ENCODE measurements around the gene ADORA1. TPM values are rescaled to one million over a fixed set of nuclear protein-coding genes. Genes with fewer than 3 reads are reported as not detected.
A peak's percentile ranks its signal among the peaks of the same experiment; 100 is the strongest.

Gene ADORA1
- not detected for total RNA-seq

- Histone ChIP-seq H3K27me3 (replicated peaks; ENCODE audit: insufficient read depth) (no peaks in the 10 kb centered on the region), H3K4me1 (ENCODE audit: control insufficient read depth in 1 of 2, low read depth in 2 of 2) (peaks cover 16 to 27% of the 10 kb centered on the region in 2 donors), H3K27ac (no peak within 1 kb of the TSS), H3K36me3 (no peaks in the 10 kb centered on the region), H3K9me3 (no peaks in the 10 kb centered on the region), H3K4me3 (peak within 1 kb of the TSS; percentile 70)
- DNase-seq (ENCODE audit: low spot score) (no peak), ATAC-seq (ENCODE audit: insufficient number of reproducible peaks, low FRiP score, low read depth) (no peak)
- TF ChIP-seq, protein P1, sequence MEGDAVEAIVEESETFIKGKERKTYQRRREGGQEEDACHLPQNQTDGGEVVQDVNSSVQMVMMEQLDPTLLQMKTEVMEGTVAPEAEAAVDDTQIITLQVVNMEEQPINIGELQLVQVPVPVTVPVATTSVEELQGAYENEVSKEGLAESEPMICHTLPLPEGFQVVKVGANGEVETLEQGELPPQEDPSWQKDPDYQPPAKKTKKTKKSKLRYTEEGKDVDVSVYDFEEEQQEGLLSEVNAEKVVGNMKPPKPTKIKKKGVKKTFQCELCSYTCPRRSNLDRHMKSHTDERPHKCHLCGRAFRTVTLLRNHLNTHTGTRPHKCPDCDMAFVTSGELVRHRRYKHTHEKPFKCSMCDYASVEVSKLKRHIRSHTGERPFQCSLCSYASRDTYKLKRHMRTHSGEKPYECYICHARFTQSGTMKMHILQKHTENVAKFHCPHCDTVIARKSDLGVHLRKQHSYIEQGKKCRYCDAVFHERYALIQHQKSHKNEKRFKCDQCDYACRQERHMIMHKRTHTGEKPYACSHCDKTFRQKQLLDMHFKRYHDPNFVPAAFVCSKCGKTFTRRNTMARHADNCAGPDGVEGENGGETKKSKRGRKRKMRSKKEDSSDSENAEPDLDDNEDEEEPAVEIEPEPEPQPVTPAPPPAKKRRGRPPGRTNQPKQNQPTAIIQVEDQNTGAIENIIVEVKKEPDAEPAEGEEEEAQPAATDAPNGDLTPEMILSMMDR (IDR thresholded peaks at IDR 0.05), result peak; percentile 15
Observed at GRCh38 chr1:203127666-203128430, at the start of gene ADORA1. Gene ADORA1, plus strand, starts transcription at chr1:203127726. Its CDS starts 1,116 bp downstream, at chr1:203128842.

GRCh38 chr1:203077956-203078355 is 49.6 kb upstream of the ADORA1 start:
- TF ChIP-seq, protein P1 (IDR thresholded peaks at IDR 0.05), result no peak
- DNase-seq (ENCODE audit: low spot score) (no peak), ATAC-seq (ENCODE audit: insufficient number of reproducible peaks, low FRiP score, low read depth) (no peak)
- Histone ChIP-seq H3K9me3 (no peaks in the 10 kb centered on the region), H3K27ac (no peak overlapping the region), H3K36me3 (no peaks in the 10 kb centered on the region), H3K4me1 (ENCODE audit: control insufficient read depth in 1 of 2, low read depth in 2 of 2) (no peaks in the 10 kb centered on the region), H3K27me3 (replicated peaks; ENCODE audit: insufficient read depth) (no peaks in the 10 kb centered on the region), H3K4me3 (no peak overlapping the region)

DNA sequence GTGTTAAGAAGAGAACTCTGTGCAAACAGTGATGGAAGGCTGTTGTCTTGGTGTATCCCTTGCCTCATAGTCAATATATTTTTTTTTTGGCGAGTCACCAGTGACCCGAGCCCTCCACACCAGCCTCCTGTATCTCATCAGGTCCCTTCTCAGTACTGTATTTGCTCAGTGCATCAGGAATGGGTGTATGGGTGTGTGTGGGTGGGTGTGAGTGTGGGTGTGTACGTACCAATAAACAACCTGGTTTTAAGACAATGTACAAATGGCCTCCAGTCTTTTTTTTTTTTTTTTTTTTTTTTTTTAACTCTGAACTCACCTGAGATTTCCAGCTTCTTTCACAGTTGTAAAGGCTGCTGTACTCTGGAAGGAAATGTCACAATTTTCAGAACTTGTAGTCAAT is 49.0 kb upstream of the ADORA1 start:
- Histone ChIP-seq H3K4me3 (no peak overlapping the region), H3K27me3 (replicated peaks; ENCODE audit: insufficient read depth) (no peaks in the 10 kb centered on the region), H3K27ac (no peak overlapping the region), H3K9me3 (no peaks in the 10 kb centered on the region), H3K36me3 (no peaks in the 10 kb centered on the region), H3K4me1 (ENCODE audit: control insufficient read depth in 1 of 2, low read depth in 2 of 2) (no peaks in the 10 kb centered on the region)
- no peak for ATAC-seq (ENCODE audit: insufficient number of reproducible peaks, low FRiP score, low read depth)
- TF ChIP-seq, protein P1 (IDR thresholded peaks at IDR 0.05), result no peak
- DNase-seq (ENCODE audit: low spot score), result no peak

- H3K4me3 ChIP-seq, result no peak overlapping the region
- DNase-seq (ENCODE audit: low spot score) (no peak), ATAC-seq (ENCODE audit: insufficient number of reproducible peaks, low FRiP score, low read depth) (no peak)
- TF ChIP-seq, protein P1 (IDR thresholded peaks at IDR 0.05), result no peak
- H3K27ac ChIP-seq, result no peak overlapping the region
- H3K36me3 ChIP-seq, result no peaks in the 10 kb centered on the region
- H3K9me3 ChIP-seq, result no peaks in the 10 kb centered on the region
- no peaks in the 10 kb centered on the region for H3K4me1 ChIP-seq (ENCODE audit: control insufficient read depth in 1 of 2, low read depth in 2 of 2)
- H3K27me3 ChIP-seq (replicated peaks; ENCODE audit: insufficient read depth), result no peaks in the 10 kb centered on the region
Observed at GRCh38 chr1:203080456-203080855, 47.1 kb upstream of the ADORA1 start.

DNA sequence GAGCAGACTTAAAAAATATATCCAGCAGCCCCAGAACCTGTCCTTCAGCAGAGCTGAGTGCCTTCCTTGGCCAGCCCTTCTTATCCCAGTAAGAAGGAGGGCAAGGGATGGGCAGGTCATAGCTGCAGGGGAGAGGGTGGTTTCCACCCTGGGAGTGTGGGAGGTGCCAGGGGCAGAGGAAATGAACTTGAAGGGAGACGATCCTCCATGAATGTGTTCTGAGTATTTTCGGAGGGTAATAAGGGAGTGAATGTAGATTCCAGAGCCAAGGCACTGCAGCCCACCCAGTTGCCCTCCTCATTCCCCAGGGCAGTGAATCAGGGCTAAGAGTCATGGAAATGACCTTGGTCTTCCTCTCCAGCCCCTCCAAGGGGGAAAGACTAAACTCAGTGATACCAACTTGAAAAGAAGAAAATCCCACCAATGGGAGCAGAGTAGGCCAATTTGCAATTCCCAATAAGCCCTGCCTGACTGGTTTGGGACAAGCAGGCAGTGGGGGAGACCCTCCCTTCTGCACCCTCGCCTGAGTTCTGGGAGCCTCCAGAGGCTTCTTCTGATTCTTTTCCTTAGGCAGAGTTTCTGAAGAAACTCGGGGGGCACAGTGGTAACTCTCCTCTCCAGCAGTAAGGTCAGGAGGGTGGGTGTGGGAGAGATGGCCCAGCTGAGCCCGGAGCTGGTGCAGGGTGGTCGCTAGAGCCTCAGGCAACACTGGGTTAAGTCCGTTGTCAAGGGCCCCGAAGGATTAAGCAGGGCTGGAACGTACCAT is 45.9 kb upstream of the ADORA1 start:
- no peak for DNase-seq (ENCODE audit: low spot score)

More for the DNA sequence above, 45.9 kb upstream of the ADORA1 start:
- TF ChIP-seq, protein P1 (IDR thresholded peaks at IDR 0.05), result no peak
- H3K36me3 ChIP-seq, result no peaks in the 10 kb centered on the region
- H3K27ac ChIP-seq, result no peak overlapping the region
- H3K4me1 ChIP-seq (ENCODE audit: control insufficient read depth in 1 of 2, low read depth in 2 of 2), result no peaks in the 10 kb centered on the region
- H3K9me3 ChIP-seq, result no peaks in the 10 kb centered on the region
- ATAC-seq (ENCODE audit: insufficient number of reproducible peaks, low FRiP score, low read depth), result no peak
- H3K27me3 ChIP-seq (replicated peaks; ENCODE audit: insufficient read depth), result no peaks in the 10 kb centered on the region
- no peak overlapping the region for H3K4me3 ChIP-seq

Data from thoracic aorta (tissue), 2 donors.